IPS-18a (cell line): Measurements from ENCODE around the gene STYK1.

ENCODE experiments used
- H3K27ac ChIP-seq: one replicate; pipeline ENCODE4 v1.5.1; 2013; ENCODE audit warnings: low read length
- H3K27me3 ChIP-seq: one replicate; pipeline ENCODE4 v1.6.1; 2013; ENCODE audit warnings: mild to moderate bottlenecking, low read length; ENCODE audit not compliant: control insufficient read depth, insufficient read depth
- H3K36me3 ChIP-seq: one replicate; pipeline ENCODE4 v1.6.1; 2013; ENCODE audit warnings: low read depth, low read length; ENCODE audit not compliant: control insufficient read depth
- H3K4me1 ChIP-seq: one replicate; pipeline ENCODE4 v1.6.1; 2013; ENCODE audit warnings: low read depth, low read length; ENCODE audit not compliant: control insufficient read depth
- H3K4me3 ChIP-seq: one replicate; pipeline ENCODE4 v1.5.1; 2013; ENCODE audit warnings: low read length
- H3K9ac ChIP-seq: one replicate; pipeline ENCODE4 v1.6.1; 2013; ENCODE audit warnings: mild to moderate bottlenecking, low read length, moderate library complexity
- H3K9me3 ChIP-seq: one replicate; pipeline ENCODE4 v1.6.1; 2013; ENCODE audit warnings: low read depth, low read length; ENCODE audit not compliant: control insufficient read depth

Gene STYK1

DNA sequence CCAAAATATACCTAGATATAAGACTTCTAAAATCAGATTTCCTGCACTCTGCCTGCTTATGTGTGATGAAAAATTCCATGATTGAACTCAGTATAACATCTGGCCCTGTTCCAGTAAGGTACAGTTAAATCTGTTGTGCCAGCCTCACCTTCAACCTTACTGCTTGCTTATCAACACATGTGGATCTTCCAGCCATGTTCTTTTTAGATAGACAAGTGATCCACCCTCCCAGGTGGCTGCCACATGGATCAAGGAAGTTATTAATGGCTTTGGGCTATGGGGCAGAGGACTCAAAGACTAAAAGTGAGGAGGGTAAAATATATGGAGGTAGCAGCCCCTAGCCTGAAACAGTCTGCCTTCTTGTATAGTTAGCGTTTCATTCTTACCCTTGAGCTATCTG is 35.1 kb downstream of the STYK1 start:
- Histone ChIP-seq H3K9me3 (no peaks in the 10 kb centered on the region), H3K36me3 (no peaks in the 10 kb centered on the region), H3K4me1 (no peaks in the 10 kb centered on the region), H3K4me3 (no peak overlapping the region), H3K27ac (no peak overlapping the region), H3K27me3 (no peaks in the 10 kb centered on the region), H3K9ac (no peak overlapping the region)

- no peaks in the 10 kb centered on the region for H3K36me3 ChIP-seq
- H3K27ac ChIP-seq, result no peak overlapping the region
- no peaks in the 10 kb centered on the region for H3K4me1 ChIP-seq
- H3K9me3 ChIP-seq, result no peaks in the 10 kb centered on the region
- no peak overlapping the region for H3K4me3 ChIP-seq
- H3K9ac ChIP-seq, result no peak overlapping the region
- no peaks in the 10 kb centered on the region for H3K27me3 ChIP-seq
Observed at GRCh38 chr12:10636611-10637010, 37.2 kb downstream of the STYK1 start.

- Histone ChIP-seq H3K36me3 (no peaks in the 10 kb centered on the region), H3K4me1 (no peaks in the 10 kb centered on the region), H3K9me3 (no peaks in the 10 kb centered on the region)
Observed at GRCh38 chr12:10636124-10636523, 37.7 kb downstream of the STYK1 start.

GRCh38 chr12:10635306-10635705 is 38.5 kb downstream of the STYK1 start:
- H3K27me3 ChIP-seq, result no peaks in the 10 kb centered on the region
- no peaks in the 10 kb centered on the region for H3K4me1 ChIP-seq
- H3K9me3 ChIP-seq, result no peaks in the 10 kb centered on the region
- no peak overlapping the region for H3K9ac ChIP-seq
- H3K4me3 ChIP-seq, result no peak overlapping the region
- H3K27ac ChIP-seq, result no peak overlapping the region
- H3K36me3 ChIP-seq, result no peaks in the 10 kb centered on the region

More at GRCh38 chr12:10636124-10636523, 37.7 kb downstream of the STYK1 start:
- Histone ChIP-seq H3K9ac (no peak overlapping the region), H3K27me3 (no peaks in the 10 kb centered on the region), H3K4me3 (no peak overlapping the region), H3K27ac (no peak overlapping the region)

DNA sequence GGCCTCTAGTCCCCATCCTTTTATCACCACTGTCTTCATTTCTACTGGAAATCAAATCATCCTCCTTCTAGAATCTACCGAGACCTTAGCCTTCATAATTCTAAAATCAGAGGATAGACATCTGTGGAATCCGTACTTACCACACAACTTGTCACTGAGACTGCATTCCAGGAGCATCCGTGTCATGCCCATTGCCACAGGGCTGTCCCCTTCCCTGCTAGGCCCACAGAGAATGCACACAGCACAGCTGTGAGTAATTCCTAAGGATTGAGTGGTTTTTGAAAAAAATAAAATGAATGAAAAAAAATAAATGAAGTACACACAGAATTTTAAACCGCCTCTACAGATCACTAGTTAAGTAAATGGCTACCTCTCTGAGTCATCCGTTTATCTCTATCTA is 39.4 kb downstream of the STYK1 start:
- Histone ChIP-seq H3K9ac (no peak overlapping the region), H3K36me3 (no peaks in the 10 kb centered on the region), H3K9me3 (no peaks in the 10 kb centered on the region), H3K4me1 (no peaks in the 10 kb centered on the region), H3K27ac (no peak overlapping the region), H3K4me3 (no peak overlapping the region), H3K27me3 (no peaks in the 10 kb centered on the region)

DNA sequence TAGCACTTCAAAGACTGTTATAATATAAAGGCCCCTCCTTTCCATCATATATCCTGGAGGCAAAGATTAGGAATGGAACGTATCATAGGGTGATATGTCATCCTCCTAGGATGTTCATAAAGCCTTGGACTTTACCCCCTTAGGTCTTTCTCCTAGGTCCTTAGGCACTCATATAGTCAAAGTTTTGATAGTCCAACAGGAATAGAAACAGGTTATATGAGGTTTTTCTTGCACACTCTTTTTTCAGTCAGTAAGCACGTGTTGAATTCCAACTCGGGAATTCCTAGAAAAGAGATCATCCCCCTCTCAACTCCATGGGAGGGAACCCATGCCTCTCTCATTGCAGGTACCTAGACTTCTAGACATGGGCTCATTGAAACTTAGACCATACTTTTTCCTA is 40.3 kb downstream of the STYK1 start:
- H3K36me3 ChIP-seq, result no peaks in the 10 kb centered on the region
- no peak overlapping the region for H3K9ac ChIP-seq
- no peak overlapping the region for H3K4me3 ChIP-seq
- H3K4me1 ChIP-seq, result no peaks in the 10 kb centered on the region
- H3K27ac ChIP-seq, result no peak overlapping the region
- no peaks in the 10 kb centered on the region for H3K9me3 ChIP-seq
- no peaks in the 10 kb centered on the region for H3K27me3 ChIP-seq

GRCh38 chr12:10632226-10632625 is 41.6 kb downstream of the STYK1 start:
- no peaks in the 10 kb centered on the region for H3K36me3 ChIP-seq

GRCh38 chr12:10624605-10625004 is 49.2 kb downstream of the STYK1 start:
- Histone ChIP-seq H3K27ac (no peak overlapping the region), H3K9ac (no peak overlapping the region), H3K4me3 (no peak overlapping the region), H3K4me1 (no peaks in the 10 kb centered on the region), H3K9me3 (no peaks in the 10 kb centered on the region), H3K36me3 (no peaks in the 10 kb centered on the region), H3K27me3 (no peaks in the 10 kb centered on the region)

More at GRCh38 chr12:10632226-10632625, 41.6 kb downstream of the STYK1 start:
- Histone ChIP-seq H3K9ac (no peak overlapping the region), H3K27ac (no peak overlapping the region), H3K9me3 (no peaks in the 10 kb centered on the region), H3K4me1 (no peaks in the 10 kb centered on the region), H3K27me3 (no peaks in the 10 kb centered on the region), H3K4me3 (no peak overlapping the region)

DNA sequence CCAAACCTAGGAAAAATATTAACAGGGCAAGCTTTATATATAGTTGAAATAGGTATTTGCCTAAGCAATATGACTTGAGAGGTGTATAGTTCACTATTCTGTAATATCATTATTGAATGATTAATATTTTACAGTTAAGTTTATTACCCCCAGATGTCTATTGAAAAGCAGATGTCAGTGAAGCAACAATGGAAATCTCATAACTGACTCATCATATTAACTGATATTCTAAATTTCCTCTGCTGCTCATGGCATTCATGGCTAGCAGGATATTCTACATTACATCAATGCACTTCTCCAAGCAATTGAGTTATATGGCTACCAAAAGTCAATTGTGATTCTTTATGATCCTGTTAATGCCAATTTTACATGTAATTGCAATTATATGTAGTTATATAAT is 50.7 kb downstream of the STYK1 start:
- H3K4me3 ChIP-seq, result no peak overlapping the region
- no peak overlapping the region for H3K27ac ChIP-seq
- H3K36me3 ChIP-seq, result no peaks in the 10 kb centered on the region
- no peaks in the 10 kb centered on the region for H3K9me3 ChIP-seq
- no peak overlapping the region for H3K9ac ChIP-seq
- H3K4me1 ChIP-seq, result no peaks in the 10 kb centered on the region
- H3K27me3 ChIP-seq, result no peaks in the 10 kb centered on the region

DNA sequence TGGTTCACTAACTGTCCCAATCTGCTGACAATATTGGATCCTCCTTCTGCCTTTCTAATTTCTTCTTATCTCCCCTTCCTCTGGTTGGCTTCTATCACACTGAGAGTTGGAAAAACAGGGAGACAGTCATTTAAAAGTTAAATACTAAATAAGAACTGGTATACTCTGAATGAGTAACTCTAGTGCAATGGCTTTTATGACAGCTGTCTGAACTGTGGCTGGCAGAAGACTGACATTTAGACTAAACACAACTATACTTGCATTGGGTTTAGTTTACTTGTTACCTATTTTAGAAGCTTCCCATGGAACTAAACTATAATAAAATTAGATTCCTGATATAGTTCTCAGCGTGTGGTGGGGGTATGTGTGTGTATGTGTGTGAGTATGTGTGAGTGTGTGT is 52.6 kb downstream of the STYK1 start:
- no peak overlapping the region for H3K9ac ChIP-seq
- no peak overlapping the region for H3K4me3 ChIP-seq
- H3K9me3 ChIP-seq, result no peaks in the 10 kb centered on the region
- no peaks in the 10 kb centered on the region for H3K27me3 ChIP-seq
- no peaks in the 10 kb centered on the region for H3K4me1 ChIP-seq
- H3K36me3 ChIP-seq, result no peaks in the 10 kb centered on the region
- H3K27ac ChIP-seq, result no peak overlapping the region

- no peak overlapping the region for H3K27ac ChIP-seq
Observed at GRCh38 chr12:10620078-10620779, 53.6 kb downstream of the STYK1 start.

DNA sequence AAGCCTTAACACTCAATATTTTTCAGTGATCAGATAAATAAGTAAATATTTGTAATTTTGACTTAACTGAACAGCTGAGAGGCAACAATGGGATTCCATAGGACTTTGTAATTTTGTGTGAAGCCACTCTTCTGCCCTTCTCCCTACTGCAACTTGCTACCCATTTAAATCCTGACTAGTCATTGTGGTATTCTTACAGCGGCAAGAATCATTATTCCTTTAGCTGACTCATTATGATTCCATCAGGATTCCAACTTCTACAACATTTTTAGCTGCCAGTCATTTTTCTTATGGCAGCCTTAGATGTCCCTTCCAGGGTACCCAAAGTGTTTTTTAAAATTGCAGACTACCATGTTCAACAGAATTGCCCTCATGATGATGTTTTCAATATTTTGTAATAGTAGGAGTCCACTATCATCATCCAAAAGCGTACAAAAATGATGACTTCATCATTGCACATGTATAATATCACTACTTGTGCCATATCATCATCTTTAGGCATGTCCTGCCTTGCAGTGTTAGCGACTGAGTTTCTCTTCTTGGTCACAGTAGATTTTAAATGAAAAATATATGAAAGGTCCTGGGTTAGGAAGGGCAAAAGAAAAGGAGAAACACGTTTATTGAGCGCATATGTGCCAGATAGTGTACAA is 55.4 kb downstream of the STYK1 start:
- Histone ChIP-seq H3K36me3 (no peaks in the 10 kb centered on the region), H3K4me1 (no peaks in the 10 kb centered on the region), H3K9ac (no peak overlapping the region), H3K9me3 (no peaks in the 10 kb centered on the region), H3K27me3 (no peaks in the 10 kb centered on the region), H3K4me3 (no peak overlapping the region), H3K27ac (no peak overlapping the region)

More at GRCh38 chr12:10620078-10620779, 53.6 kb downstream of the STYK1 start:
- no peaks in the 10 kb centered on the region for H3K36me3 ChIP-seq
- H3K9me3 ChIP-seq, result no peaks in the 10 kb centered on the region
- no peak overlapping the region for H3K9ac ChIP-seq
- H3K4me1 ChIP-seq, result no peaks in the 10 kb centered on the region
- no peaks in the 10 kb centered on the region for H3K27me3 ChIP-seq
- no peak overlapping the region for H3K4me3 ChIP-seq
